HG03342 (cell line): Measurements from ENCODE around the gene SNRPD2.
A peak's percentile ranks its signal among the peaks of the same experiment; 100 is the strongest.

Experiments
- ATAC-seq: cut with Tn5 transposase; IDR thresholded peaks from one replicate; pipeline ENCODE4 v1.9.1; 2021; ENCODE audit warnings: mild to moderate bottlenecking, moderate library complexity; ENCODE audit not compliant: unreplicated experiment

SNRPD2 gene

DNA sequence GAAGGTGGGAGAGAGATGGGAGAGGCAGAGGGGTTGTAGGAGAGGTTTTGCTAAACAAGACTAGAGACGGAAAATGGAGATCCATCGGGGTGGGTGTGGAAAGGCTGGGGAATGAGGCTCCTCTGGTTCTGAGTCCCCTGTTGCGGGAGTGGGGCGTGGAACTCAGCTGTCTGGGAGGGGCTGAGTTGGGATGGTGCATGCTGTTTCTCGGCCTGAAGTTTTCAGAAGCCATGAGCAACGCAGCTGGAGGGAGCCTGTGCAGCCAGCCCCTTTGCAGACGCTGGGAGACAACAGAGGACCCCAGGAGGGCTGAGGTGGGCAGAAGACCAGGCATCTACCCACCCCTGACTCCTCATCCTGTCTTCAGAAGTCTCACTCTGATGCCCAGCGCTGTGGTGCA, 31.1 kb downstream of the SNRPD2 start:
- ATAC-seq: no peak

DNA sequence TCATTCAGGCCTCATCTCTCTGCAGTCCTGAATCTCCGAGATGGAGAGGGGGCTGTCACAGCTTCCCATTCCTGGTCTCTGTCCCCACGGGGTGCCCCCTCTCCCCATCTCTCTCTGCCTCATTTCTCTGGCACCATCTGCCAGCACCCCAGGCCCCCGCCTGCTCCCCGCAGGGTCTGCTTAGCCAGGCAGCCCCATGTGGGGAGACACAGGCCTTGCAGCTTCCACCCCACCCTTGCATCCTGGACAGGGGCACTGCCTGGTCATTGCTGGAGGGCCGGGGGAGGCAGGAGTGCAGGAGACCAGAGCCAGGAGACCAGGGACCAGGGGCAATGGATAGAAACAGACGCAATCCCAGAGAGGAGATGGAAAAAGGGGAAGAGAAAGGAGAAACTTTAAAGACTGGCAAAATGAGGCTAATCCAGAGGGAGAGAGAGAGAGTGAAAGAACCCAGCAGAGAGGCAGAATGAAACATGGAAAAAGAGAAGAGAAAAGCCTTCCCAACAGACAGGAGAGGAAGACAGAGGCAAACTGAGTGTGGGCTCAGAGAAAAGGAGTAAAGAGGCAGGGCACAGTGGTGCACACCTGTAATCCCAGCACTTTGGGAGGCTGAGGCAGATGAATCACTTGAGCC, 32.5 kb downstream of the SNRPD2 start:
- ATAC-seq: no peak

DNA sequence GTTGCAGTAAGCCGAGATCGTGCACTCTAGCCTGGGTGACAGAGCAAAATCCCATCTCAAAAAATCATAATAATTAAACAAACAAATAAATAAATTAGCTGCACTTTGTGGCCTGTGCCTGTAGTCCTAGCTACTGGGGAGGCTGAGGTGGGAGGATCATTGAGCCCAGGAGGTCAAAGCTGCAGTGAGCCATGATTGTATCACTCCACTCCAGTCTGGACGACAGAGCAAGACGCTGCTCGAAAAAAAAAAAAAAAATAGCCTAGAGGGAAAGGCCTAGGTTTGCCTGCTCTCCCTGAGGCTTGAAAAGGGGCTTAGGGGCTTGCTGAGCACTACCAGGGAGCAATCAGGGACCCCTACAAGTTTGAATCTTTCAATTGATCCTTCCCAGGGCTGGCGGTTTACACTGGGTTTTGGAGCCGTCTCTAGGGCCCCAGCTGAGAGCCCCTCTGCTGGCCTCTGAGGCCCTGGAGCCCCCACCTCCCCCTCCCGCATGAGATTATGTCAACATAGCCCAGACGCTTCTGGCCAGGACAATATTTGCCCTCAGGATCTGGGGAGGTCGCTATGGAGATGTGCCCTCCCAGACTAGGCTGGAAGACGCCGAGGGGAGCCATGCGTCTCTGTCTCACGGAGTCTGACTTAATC, 34.1 kb downstream of the SNRPD2 start:
- ATAC-seq: no peak

DNA sequence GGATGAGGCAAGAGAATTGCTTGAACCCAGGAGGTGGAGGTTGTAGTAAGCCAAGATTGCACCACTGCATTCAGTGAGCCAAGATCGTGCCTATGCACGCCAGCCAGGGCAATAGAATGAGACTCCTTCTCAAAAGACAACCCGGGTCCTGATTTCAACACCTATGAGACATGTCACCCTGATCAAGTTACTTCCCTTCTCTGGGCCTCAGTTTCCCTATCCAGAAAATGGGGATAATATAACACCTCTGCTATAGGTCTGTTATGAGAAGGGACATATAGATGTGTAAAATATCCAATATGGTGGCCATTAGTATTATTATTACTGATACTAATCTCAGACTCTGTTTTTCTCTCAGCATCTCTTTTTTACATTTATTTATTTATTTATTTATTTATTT, 36.7 kb downstream of the SNRPD2 start:
- ATAC-seq: no peak

DNA sequence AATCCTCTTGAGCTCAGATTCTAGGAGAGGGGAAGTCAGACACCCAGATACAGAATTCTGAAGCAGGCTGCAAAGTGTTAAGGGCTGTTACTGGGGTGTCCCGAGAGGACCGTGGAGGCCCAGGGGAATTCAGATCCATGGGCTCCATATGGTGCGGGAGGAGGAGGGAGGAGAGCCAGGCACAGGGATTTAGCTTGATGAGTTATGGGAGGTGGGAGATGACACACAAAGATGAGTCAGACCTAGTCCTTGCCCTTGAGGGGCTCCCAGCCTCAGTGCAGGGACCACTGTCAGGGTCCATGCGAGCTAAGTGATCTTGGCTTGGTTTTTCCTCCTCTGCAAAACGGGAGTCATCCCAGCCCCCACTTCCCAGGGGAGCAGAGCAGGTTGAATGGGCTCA, 38.1 kb downstream of the SNRPD2 start:
- ATAC-seq: no peak

DNA sequence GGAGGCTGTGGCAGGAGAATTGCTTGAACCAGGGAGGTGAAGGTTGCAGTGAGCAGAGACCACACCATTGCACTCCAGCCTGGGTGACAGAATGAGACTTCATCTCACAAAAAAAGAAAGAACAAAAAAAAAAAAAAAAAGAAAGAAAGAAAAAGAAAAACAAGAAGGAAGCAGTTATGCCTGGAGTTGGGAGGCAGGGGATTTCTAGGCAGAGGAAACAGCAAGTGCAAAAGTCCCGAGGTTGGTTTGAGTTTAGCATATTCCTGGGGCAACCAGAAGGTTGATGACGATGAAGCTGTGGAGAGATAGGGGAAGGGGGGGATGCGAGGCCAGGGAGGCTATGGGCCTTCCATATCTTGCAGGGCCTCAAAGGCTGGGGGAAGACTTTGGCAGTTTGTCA, 41.0 kb downstream of the SNRPD2 start:
- ATAC-seq: no peak

DNA sequence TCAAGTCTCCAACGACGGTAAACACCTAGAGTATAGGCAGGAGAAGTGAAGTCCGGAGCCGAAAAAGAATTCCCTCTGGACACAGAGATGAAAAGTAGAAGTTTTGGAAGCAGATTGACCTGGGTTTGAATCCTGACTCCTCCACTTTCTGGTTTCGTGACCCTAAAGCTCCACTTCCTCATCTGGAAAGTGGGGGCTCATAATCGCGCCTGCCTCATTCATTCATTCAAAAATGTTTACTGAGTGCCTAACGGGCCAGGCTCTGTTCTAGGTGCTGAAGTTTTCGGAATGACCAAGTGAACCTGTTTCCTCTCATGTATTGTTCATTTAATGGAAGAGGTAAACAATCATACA, 45.4 kb downstream of the SNRPD2 start:
- ATAC-seq: no peak

DNA sequence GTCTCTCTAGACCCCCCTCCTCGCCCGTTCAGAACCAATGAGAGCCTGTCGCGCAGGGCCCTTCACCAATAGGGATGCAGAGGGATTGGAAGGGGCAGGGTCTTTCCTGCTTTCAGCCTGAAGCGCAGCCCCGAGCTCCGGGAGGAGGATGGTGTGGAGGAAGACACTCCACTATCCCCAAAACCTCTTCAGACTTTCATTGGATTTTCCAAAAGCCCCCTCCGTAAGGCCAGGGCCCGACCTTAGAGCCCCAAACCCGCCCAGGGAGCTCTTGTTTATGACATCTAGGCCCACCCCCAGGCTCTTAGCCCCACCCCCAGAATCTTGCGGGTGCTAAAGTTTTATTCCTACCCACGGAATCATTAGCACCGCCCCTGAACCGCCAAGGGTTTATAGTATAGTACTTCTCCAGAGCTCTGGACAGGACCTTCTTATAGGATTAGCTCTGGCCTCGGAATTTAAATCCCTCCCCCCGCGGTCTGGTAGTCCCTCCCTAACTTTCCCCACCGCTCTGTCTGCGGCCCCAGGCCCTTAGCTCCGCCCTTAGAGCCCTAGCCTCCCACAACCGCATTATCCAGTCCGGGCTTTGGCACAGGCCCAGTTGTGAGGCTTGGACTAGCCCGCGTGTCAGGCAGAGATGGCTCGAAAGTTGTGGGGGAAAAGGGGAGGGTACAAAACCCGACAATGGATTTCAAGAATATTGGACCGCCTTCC, 46.0 kb downstream of the SNRPD2 start:
- peak; percentile 35 for ATAC-seq

DNA sequence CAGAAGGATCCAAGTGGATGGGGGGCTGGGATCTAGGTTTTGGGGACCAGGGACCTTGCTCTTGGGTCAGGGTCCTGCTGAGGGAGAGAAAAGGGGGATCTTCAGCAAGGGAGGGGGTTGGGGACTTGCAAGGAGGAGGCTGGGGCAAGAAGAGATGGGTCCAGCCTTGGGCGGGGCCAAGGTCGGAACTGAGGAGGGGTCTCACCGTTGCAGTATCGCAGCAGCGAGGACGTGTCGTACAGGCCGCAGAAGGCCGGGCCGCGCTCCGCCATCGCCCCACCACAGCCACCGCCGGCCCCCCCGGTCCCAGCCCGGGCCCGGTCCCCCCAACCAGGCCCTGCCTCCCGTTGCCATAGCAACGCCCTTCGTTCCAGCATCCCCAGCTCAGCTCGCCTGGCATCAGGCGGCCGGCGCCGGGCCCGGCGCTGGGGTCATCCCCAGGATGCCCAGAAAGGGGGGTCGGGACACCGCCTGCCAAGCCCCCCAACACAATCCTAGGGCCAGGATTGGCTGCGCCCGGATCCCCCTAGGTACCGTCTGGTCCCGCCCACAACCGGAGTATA, 46.6 kb downstream of the SNRPD2 start:
- no peak for ATAC-seq

DNA sequence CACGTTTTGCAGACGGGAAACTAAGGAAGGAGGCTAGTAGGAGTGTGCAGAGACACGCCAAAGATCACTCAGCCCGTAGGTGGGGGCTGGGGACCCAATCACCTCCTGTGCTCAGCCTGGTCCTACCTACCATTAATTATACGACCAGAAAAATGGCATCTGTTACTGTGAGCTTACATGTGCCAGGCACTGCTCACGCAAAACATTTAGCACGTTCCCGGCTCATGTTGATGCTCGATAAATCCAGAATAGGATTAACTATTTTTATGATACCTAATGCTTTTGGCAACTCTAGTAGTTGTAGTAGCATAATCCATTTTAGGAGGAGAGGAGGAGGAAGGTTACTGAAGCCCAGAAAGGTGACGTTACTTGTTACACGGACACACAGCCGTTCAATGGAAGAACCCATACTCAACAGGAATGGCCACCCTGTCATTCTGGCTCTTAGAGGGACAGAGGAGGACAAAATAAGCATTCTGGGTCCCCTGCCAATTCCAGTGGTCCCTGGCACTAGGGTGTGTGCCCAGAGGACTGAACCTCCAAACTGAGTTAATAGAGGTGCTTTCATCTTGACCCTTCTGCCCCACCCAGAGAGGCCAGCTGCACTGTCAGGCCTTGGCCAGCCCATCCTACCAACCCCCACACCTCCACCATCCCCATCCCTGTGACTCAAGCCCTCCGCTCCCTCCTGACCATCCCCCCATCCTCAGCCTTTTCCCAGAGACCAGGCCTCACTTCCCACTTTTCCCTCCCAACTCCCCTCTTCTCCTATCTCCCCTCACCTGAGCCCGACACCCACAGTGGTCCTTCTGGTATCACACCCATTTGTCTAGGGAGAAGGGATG, 47.6 kb downstream of the SNRPD2 start:
- ATAC-seq: no peak

DNA sequence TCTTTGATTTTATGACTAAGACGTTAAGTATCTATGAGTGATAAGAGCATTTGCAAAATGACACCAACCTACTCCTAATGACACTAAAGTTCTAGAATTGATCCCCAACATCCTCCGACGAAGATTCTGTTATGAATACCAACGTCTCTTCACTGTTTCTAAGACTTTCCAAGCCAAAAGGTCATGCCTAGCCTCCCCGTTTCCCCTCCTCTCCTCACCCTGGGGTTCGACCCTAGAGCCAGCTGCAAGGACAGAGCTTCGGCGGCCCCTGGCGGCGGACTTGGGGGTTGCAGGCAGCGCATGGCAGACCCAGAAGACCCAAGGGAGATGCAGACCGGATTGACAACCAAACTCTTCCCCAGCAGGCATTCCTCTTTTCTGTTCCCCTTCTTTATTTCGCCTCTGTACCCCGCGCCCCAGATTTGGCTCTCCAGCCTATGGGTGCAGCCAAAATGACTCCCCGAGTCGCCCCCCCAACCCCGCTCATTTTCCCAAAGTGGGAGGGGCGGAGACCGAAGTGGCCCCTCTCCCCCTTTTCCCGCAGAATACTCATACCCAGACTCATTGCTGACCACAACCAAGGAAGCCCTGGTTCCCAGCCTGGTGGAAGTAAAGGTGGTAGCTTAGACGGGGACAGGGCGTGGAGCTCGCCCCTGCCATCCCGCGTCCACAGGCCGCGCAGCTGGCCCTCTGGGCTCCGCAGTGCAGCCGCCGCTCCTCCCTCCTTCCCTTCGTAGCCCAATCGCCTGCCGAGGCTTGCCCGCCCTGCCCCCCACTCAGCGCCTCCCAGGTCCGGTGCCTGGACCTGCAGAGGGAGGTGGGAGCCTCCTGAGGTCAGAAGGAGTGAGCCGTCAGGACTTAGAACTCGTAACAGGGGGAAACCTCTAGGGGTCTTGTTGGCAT, 48.5 kb downstream of the SNRPD2 start:
- no peak for ATAC-seq

DNA sequence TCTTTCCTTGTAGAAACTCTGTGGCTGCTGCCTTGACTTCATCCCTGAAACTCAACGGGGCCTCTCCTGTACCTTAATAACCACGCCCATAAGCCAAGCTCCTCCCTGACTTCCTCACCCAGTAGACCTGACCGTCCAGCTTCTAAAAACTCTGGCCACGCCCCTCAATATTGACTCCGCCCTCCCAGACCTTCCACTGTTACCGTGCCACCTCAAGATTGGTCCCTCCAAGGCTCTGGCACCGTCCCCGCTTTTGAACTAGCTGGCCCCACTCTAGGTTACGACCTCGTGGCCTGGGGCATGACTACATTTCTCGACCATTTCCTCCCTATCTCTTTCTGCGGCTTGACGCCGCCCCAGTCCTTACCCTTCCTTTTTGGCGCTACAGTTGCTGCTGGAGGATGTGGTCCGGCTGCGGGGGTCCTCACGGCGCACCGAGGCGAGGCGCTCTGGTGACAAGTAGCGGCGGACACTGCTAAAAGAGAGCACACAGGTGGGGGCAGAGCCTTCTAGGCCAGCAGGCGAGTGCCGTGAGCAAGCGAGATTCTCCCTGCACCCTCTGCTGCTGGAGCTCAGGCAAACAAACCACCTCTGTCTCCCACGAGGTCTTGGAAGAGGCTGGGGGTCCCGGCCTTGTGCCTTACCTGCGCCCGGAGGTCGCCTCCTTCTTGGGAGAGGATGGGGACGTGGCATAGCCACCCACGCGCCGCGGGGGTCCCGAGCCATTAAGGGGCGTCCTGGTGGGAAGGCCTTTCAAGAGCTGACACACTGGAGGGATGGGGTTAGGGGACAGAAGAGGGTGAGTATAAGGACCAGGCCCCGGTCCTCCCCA, 50.3 kb downstream of the SNRPD2 start:
- peak; percentile 43 for ATAC-seq

DNA sequence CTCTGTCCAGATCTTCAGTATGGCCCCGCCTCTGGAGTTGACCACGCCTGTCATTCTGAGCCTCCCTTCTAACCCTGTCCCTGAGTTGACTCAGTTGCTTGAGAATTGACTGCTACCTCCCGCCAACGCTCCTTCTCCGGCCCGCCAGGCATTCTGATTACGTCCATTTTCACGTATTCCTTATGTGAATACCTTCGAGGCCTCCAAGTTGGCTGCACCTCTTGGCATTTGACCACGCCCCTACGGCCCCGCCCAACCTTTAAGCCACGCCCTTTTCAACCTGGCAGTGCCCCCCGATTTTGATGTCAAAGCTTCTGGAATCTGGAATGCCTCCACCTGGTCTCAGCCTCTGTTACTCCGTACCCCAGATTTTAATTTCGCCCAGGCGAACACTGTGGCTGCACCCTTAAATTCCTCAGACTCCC, 50.9 kb downstream of the SNRPD2 start:
- no peak for ATAC-seq

DNA sequence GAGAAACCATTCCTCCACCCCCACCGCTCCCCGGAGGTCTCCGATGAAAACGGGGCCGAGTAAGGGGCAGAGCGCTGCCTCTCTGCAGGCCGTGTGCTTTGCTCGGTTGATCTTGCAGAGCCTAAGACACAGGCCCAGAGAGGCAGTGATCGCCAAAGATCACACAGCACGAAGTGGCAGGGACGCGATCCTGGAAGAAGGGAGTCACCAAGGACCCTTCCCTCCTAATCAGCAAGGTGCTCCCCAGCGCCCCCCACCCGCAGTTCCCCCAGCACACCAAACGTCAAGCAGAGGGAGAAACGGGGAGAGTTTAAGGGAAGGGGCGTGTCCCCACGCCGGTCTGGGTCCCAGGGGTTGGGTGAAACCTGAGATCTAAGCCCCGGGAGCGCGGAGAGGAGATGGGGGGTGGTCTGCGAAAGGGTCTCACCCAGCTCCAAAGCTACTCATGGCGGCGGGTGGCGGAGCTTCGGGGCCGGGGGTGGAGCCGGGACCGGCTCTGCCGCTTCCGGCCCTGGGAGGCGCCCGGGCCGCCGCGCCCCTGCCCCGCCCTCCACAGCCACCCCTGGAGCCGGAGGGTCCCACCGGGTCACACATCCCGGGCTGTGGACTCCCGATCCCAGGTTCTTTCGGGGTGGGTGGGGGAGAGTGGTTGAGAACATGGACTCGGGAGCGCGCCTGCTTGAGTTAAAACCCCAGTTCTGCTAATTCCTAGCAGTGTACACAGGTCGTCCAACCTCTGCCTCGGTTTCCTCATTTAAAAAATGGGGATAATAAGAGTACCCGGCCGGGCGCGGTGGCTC, 52.6 kb downstream of the SNRPD2 start, which contains the start of gene EML2:
EML2 (minus strand) TSS at position 468 of the 800 bp plus-strand sequence; CDS start at position 447, 21 bp downstream.
- ATAC-seq: no peak

DNA sequence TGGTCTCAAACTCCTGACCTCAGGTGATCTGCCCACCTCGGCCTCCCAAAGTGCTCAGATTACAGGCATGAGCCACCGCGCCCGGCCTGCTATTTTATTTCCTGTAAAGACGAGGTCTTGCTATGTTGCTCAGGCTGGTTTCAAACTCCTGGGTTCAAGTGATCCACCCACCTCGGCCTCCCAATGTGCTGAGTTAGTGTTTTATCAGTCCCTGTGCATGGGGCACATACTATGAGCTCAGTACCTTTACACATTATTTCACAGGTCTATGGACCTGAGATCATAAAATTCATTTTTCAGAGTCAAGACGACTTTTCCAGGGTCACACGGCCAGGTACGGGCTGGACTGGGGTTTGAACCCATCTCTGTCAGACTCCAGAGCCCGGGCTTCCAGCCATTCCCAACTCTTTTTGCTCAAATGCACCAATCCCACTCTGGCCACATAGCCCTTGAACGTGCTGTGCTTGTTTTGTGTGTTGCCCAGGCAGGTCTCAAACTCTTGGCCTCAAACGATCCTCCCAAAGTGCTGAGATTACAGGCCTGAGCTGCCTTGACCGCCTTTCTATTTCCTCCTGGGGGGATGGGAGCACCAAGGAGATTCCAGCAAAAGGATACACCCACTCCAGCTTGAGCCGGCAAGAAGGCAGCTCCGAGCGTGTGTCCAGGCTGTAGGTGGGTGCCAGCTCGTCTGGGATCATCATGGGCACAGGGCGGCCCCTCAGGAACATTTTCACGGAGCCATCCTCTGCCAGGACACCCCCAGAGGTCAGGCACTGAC, 53.7 kb downstream of the SNRPD2 start:
- ATAC-seq: no peak
